Fibroblast of pulmonary artery (primary cell): ENCODE results near the gene HMGB4.

Experiments
- DNase-seq: peaks from one replicate; pipeline ENCODE4 v3.0.0-alpha.2; 2010; ENCODE audit warnings: low read depth
- H3K4me3 ChIP-seq: replicated peaks from 2 replicates; pipeline ENCODE4 v1.5.1; 2011; ENCODE audit warnings: low read depth, mild to moderate bottlenecking, control low read depth, low read length, moderate library complexity
- CTCF ChIP-seq: IDR thresholded peaks from 2 replicates; pipeline ENCODE4 v1.5.1; 2011; ENCODE audit warnings: mild to moderate bottlenecking, control low read depth, low read length, inconsistent platforms; ENCODE audit errors: missing control alignments

Gene HMGB4

GRCh38 chr1:33821291-33821690 lies 42.6 kb upstream of the HMGB4 start:
- no peak for DNase-seq
- no peak overlapping the region for H3K4me3 ChIP-seq
- TF ChIP-seq CTCF, result no peak

- H3K4me3 ChIP-seq, result no peak overlapping the region
- DNase-seq, result no peak
- no peak for TF ChIP-seq CTCF
These were observed 41.5 kb upstream of the HMGB4 start for GRCh38 chr1:33822396-33822795.

- H3K4me3 ChIP-seq, result no peak overlapping the region
- TF ChIP-seq CTCF, result no peak
- no peak for DNase-seq
These were observed 40.5 kb upstream of the HMGB4 start for GRCh38 chr1:33823401-33823800.

- H3K4me3 ChIP-seq, result no peak overlapping the region
- DNase-seq, result no peak
- TF ChIP-seq CTCF, result no peak
These were observed 40.0 kb upstream of the HMGB4 start for GRCh38 chr1:33823830-33824229.

GRCh38 chr1:33824321-33824720 lies 39.6 kb upstream of the HMGB4 start:
- H3K4me3 ChIP-seq, result no peak overlapping the region
- no peak for DNase-seq
- TF ChIP-seq CTCF, result no peak

- TF ChIP-seq CTCF, result no peak
- no peak overlapping the region for H3K4me3 ChIP-seq
- no peak for DNase-seq
These were observed 38.9 kb upstream of the HMGB4 start for GRCh38 chr1:33824971-33825370.

GRCh38 chr1:33825506-33825905 lies 38.4 kb upstream of the HMGB4 start:
- no peak overlapping the region for H3K4me3 ChIP-seq
- DNase-seq, result no peak
- no peak for TF ChIP-seq CTCF
